HG03521 (cell line): ENCODE measurements around the gene TGM1.

Experiments used
- ATAC-seq: cut with Tn5 transposase; IDR thresholded peaks from one replicate; pipeline ENCODE4 v1.9.1; 2021; ENCODE audit warnings: mild to moderate bottlenecking, moderate library complexity; ENCODE audit not compliant: unreplicated experiment

TGM1 gene

GRCh38 chr14:24262821-24263733, at the start of gene TGM1:
TGM1 (minus strand) TSS chr14:24263177; CDS start chr14:24262352, 825 bp downstream.
- ATAC-seq, result no peak

- ATAC-seq, result no peak
Observed at GRCh38 chr14:24311837-24312615, 49.0 kb upstream of the TGM1 start.

GRCh38 chr14:24310646-24311604, 47.9 kb upstream of the TGM1 start, which contains the start of gene LTB4R:
LTB4R (plus strand) TSS chr14:24311502; CDS start chr14:24315652, 4,150 bp downstream.
- ATAC-seq, result peak; percentile 59

- ATAC-seq, result no peak
Observed at GRCh38 chr14:24310265-24310645, 47.3 kb upstream of the TGM1 start.

- no peak for ATAC-seq
Observed at GRCh38 chr14:24309538-24310264, 46.7 kb upstream of the TGM1 start, which contains the start of gene LTB4R2. LTB4R2 (plus strand) TSS chr14:24310140; CDS start chr14:24310665, 525 bp downstream.

GRCh38 chr14:24308342-24309124, 45.6 kb upstream of the TGM1 start:
- ATAC-seq, result no peak

GRCh38 chr14:24307575-24308341, 44.8 kb upstream of the TGM1 start, which contains the start of gene CIDEB:
CIDEB (minus strand) TSS chr14:24307977; CDS start chr14:24307858, 119 bp downstream.
- no peak for ATAC-seq

GRCh38 chr14:24307156-24307574, 44.2 kb upstream of the TGM1 start:
- no peak for ATAC-seq

GRCh38 chr14:24304019-24304387, 41.0 kb upstream of the TGM1 start:
- ATAC-seq, result no peak

- no peak for ATAC-seq
Observed at GRCh38 chr14:24300326-24300980, 37.5 kb upstream of the TGM1 start.

- ATAC-seq, result peak; percentile 77
Observed at GRCh38 chr14:24299255-24300191, 36.5 kb upstream of the TGM1 start, which contains the start of the genes DHRS1 and NOP9. DHRS1 (minus strand) TSS chr14:24299780; CDS start chr14:24299106, 674 bp downstream. NOP9 (plus strand) TSS chr14:24299850; CDS start chr14:24299955, 105 bp downstream.

GRCh38 chr14:24298892-24299254, 35.9 kb upstream of the TGM1 start:
- peak; percentile 3 for ATAC-seq

GRCh38 chr14:24297190-24297964, 34.4 kb upstream of the TGM1 start:
- ATAC-seq, result no peak

GRCh38 chr14:24296341-24297157, 33.6 kb upstream of the TGM1 start:
- ATAC-seq, result no peak

- ATAC-seq, result no peak
Observed at GRCh38 chr14:24293525-24293924, 30.5 kb upstream of the TGM1 start.
